OCI-LY7 (cell line): ENCODE results near the gene GNAQ.

Experiments
- CTCF ChIP-seq: fragments of 200-600 bp; sonication (generic); conservative IDR thresholded peaks from 2 replicates; pipeline ENCODE4 v1.5.1; 2014; ENCODE audit warnings: mild to moderate bottlenecking, antibody characterized with exemption, low read length, moderate library complexity, mixed read lengths
- EZH2phosphoT487 ChIP-seq: fragments of 200-600 bp; sonication (generic); IDR thresholded peaks from 2 replicates; pipeline ENCODE4 v1.6.1; 2018; ENCODE audit warnings: low read depth, borderline replicate concordance, mild to moderate bottlenecking, mixed run types, antibody characterized with exemption, low read length, moderate library complexity, mixed read lengths

- TF ChIP-seq CTCF, result no peak
- no peak for TF ChIP-seq EZH2phosphoT487
Measured at GRCh38 chr9:78032730-78033457, 1.3 kb upstream of the GNAQ start.
